ENCODE results near the gene RHOT2.

GRCh38 chr16:652454-653305 is 15.3 kb upstream of the RHOT2 start:
- no peak for TF ChIP-seq SRF (IDR thresholded peaks at IDR 0.05; ENCODE audit: low read depth in 2 of 2, low read length in 2 of 2)
- TF ChIP-seq MAX (IDR thresholded peaks at IDR 0.05; ENCODE audit: low read depth, low read length) = no peak
- TF ChIP-seq POLR2A (IDR thresholded peaks at IDR 0.05; ENCODE audit: low read depth, low read length) = no peak
- TF ChIP-seq EP300 (IDR thresholded peaks at IDR 0.05; ENCODE audit: borderline replicate concordance in 1 of 2, control insufficient read depth in 1 of 2, low read depth in 2 of 2, low read length in 2 of 2) = no peak
- no peak for TF ChIP-seq RAD21 (IDR thresholded peaks at IDR 0.05; ENCODE audit: insufficient read depth, low read depth, low read length)
- TF ChIP-seq CTCF (IDR thresholded peaks at IDR 0.05 in 2 of 3, conservative IDR thresholded peaks at IDR 0.05 in 1 of 3; ENCODE audit: control insufficient read depth in 2 of 3, extremely low read depth in 1 of 3, insufficient read depth in 1 of 3, low read depth in 3 of 3, low read length in 3 of 3) = no peak

Data from GM12878 (cell line).